ENCODE data around the gene PPRC1.

Gene PPRC1

DNA sequence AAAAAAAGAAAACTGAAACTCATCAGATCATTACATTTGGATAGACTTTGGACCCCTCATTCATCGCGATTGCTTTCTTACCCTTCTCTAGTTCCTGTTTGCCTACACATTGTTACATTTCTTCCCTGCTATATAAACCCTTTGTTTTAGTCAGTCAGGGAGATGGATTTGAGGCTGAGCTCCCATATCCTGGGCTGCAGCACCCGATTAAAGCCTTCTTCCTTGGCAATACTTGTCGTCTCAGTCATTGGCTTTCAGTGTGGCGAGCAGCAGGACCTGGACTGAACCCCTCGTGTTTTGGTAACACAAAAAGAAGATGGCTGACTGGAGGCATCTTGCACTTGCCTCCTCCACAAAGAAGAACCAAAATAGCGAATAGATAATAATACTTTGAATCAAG is 59.1 kb downstream of the PPRC1 start:
- Histone ChIP-seq H3K9me3 (no peaks in the 10 kb centered on the region), H3K4me1 (ENCODE audit: control insufficient read depth in 1 of 2, insufficient read depth in 1 of 2, low read depth in 1 of 2, low read length in 1 of 2) (no peaks in the 10 kb centered on the region), H3K27ac (no peak overlapping the region), H3K4me3 (ENCODE audit: low read depth in 1 of 2, low read length in 1 of 2) (no peak overlapping the region), H3K36me3 (no peaks in the 10 kb centered on the region), H3K27me3 (peaks cover 12% of the 10 kb centered on the region)
- TF ChIP-seq, protein P1, sequence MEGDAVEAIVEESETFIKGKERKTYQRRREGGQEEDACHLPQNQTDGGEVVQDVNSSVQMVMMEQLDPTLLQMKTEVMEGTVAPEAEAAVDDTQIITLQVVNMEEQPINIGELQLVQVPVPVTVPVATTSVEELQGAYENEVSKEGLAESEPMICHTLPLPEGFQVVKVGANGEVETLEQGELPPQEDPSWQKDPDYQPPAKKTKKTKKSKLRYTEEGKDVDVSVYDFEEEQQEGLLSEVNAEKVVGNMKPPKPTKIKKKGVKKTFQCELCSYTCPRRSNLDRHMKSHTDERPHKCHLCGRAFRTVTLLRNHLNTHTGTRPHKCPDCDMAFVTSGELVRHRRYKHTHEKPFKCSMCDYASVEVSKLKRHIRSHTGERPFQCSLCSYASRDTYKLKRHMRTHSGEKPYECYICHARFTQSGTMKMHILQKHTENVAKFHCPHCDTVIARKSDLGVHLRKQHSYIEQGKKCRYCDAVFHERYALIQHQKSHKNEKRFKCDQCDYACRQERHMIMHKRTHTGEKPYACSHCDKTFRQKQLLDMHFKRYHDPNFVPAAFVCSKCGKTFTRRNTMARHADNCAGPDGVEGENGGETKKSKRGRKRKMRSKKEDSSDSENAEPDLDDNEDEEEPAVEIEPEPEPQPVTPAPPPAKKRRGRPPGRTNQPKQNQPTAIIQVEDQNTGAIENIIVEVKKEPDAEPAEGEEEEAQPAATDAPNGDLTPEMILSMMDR (IDR thresholded peaks at IDR 0.05), result no peak

DNA sequence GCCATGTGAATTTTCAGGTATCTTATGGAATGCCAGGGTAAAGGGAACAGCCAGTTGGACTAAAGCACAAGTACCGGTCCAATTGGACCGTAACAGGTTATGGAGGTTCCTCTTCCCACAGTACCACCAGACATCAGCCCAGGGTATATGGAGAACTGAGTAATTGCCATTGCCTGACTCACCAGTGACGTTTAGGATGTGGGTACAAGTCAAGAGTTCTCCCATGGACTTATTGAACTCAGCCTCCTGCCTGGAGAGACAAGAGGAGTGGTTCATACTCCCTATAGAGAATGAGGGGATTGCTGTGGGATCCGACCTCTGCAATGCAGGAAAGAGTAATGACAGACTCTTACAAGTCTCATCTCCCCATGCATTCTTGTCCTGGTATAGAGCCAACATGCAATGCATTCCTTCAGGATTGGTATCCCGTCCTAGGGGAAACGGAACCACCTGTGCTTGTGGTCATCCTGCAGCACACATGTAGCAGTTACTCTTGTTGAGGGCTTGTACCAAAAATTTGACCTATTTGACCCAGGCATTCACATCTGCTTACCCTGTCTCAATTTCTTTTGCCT is 62.5 kb downstream of the PPRC1 start:
- Histone ChIP-seq H3K36me3 (no peaks in the 10 kb centered on the region), H3K4me1 (ENCODE audit: control insufficient read depth in 1 of 2, insufficient read depth in 1 of 2, low read depth in 1 of 2, low read length in 1 of 2) (no peaks in the 10 kb centered on the region), H3K4me3 (ENCODE audit: low read depth in 1 of 2, low read length in 1 of 2) (no peak overlapping the region), H3K27me3 (peaks cover 14% of the 10 kb centered on the region), H3K27ac (no peak overlapping the region), H3K9me3 (no peaks in the 10 kb centered on the region)
- TF ChIP-seq, protein P1 (IDR thresholded peaks at IDR 0.05), result no peak

DNA sequence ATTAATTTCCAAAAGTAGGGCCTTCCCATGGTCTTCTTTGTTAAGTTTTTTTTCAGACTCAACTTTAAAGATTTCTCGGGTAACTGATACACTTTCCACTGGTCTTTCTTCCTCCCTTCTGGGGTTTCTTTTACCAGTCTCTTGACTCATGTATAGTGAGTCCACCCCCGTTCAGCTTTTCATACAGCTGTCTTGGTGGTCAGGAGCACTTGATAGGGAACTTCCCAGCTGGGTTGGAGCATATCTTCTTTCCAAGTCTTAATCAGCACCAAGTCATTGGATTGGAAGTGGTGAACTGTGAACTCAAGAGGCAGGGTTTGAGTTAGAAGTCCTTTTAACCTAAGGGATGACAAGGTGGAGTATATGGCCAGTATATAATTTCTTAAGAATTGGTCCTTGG is 64.1 kb downstream of the PPRC1 start:
- no peaks in the 10 kb centered on the region for H3K9me3 ChIP-seq
- H3K27ac ChIP-seq, result no peak overlapping the region
- no peaks in the 10 kb centered on the region for H3K36me3 ChIP-seq
- no peak overlapping the region for H3K4me3 ChIP-seq (ENCODE audit: low read depth in 1 of 2, low read length in 1 of 2)
- H3K27me3 ChIP-seq, result peaks cover 14% of the 10 kb centered on the region
- TF ChIP-seq, protein P1 (IDR thresholded peaks at IDR 0.05), result no peak
- no peaks in the 10 kb centered on the region for H3K4me1 ChIP-seq (ENCODE audit: control insufficient read depth in 1 of 2, insufficient read depth in 1 of 2, low read depth in 1 of 2, low read length in 1 of 2)

DNA sequence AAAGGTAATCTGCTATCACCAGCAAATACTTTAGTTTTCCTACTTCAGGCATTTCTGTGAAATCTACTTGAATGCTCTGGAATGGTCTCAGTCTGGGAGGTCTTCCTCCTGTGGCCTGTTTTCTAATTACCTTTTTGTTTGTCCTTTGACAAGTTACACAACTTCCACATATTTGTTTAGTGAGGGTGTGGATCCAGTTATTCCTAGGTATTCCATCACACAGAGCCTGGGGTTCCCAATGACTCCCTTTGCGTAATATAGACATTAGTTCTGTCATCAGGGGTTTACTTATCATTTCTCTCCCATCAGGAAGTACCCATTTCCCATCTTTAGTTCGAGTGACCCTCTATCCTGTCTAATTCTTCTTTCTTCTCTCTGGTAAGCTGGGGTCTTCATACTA is 65.2 kb downstream of the PPRC1 start:
- peaks cover 9% of the 10 kb centered on the region for H3K27me3 ChIP-seq
- no peaks in the 10 kb centered on the region for H3K9me3 ChIP-seq
- TF ChIP-seq, protein P1 (IDR thresholded peaks at IDR 0.05), result no peak

More for the DNA sequence above, 65.2 kb downstream of the PPRC1 start:
- no peak overlapping the region for H3K4me3 ChIP-seq (ENCODE audit: low read depth in 1 of 2, low read length in 1 of 2)
- no peaks in the 10 kb centered on the region for H3K36me3 ChIP-seq
- no peak overlapping the region for H3K27ac ChIP-seq
- no peaks in the 10 kb centered on the region for H3K4me1 ChIP-seq (ENCODE audit: control insufficient read depth in 1 of 2, insufficient read depth in 1 of 2, low read depth in 1 of 2, low read length in 1 of 2)

Measured in neutrophil (primary cell).